Activated CD4-positive, alpha-beta memory T cell treated with anti-CD3 and anti-CD28 coated beads for 36 hours (primary cell): ENCODE results near the gene DOC2A. TPM values are rescaled to one million over a fixed set of nuclear protein-coding genes. Genes with fewer than 3 reads are reported as not detected.

Source experiments
- CTCF ChIA-PET: fragments of 350-600 bp; sonication (Branson Sonifier 250); formaldehyde crosslinking; loops from one replicate; lab custom pipeline; 2021; ENCODE audit warnings: antibody characterized with exemption, inconsistent platforms; lab: Charles Lee
- POLR2A ChIA-PET: fragments of 350-600 bp; sonication (Branson Sonifier 250); formaldehyde crosslinking; loops from one replicate; lab custom pipeline; 2021; ENCODE audit warnings: antibody characterized with exemption; lab: Charles Lee
- DNase-seq: peaks from one replicate; pipeline ENCODE4 v3.0.0-alpha.2; 2020
- H3K27ac Mint-ChIP-seq: one replicate; pipeline ENCODE4 v1.8.0; 2021; ENCODE audit warnings: mixed read lengths
- H3K27me3 Mint-ChIP-seq: one replicate; pipeline ENCODE4 v1.8.0; 2021; ENCODE audit warnings: mixed read lengths
- H3K36me3 Mint-ChIP-seq: one replicate; pipeline ENCODE4 v1.8.0; 2021; ENCODE audit warnings: mixed read lengths
- H3K4me1 Mint-ChIP-seq: one replicate; pipeline ENCODE4 v1.8.0; 2021; ENCODE audit warnings: low read depth, mixed read lengths
- H3K4me3 Mint-ChIP-seq: one replicate; pipeline ENCODE4 v1.8.0; 2021; ENCODE audit warnings: mild to moderate bottlenecking, mixed read lengths
- H3K9me3 Mint-ChIP-seq: one replicate; pipeline ENCODE4 v1.8.0; 2021; ENCODE audit warnings: mixed read lengths
- intact Hi-C: fragments of 100-400 bp; cut with micrococcal nuclease; formaldehyde crosslinking; loops from one replicate; pipeline ENCODE4 v1.15.1; 2023
- total RNA-seq, 2 experiments: library from RNA; stranded (reverse); gene quantifications; one replicate each; pipeline ENCODE4 v1.2.3, GENCODE V29; 2021

DOC2A gene
- under 1 TPM; 0.33 to 0.34 TPM for total RNA-seq

DNA sequence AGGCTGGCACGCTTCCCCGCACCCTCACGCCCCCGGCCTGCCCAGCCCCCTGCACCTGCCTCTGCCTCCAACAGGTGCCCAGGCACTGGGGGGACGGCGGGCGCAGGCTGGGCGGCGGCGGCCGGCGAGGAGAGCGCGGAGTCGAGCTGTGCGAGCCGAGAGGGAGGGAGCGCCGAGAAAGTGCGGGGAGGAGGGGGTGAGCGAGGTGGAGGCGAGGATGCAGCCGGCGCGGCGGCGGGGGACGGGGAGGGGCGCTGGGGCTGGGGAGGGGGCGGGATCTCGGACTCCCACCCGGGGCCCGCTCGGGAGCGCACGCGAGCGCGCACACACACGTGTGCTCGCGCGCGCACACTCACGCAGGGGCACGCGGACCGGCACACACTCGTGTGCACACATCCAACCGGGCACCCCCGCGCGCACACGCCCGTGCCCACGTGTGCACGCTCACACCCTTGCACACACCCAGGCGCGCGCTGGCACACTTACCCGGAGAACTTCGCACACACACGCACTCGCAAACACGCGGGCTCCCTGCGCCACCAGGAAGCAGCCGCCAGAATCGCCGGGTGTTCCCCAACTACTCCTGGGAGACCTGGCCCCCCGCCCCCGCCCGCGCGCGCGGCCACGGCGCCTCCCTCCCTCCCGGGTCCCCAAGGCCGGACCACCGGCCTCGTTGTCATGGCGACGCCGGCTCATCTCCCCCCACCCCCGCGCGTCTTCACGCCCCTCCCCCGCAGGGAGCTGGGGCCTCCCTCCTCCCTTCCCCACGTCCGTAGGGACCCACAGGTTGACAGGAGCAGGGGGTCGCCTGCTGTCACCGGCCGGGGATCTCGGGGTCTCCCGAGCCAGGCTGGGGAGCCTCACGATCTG lies at the start of gene DOC2A:
Gene DOC2A, minus strand, starts transcription at position 184 of the 870 bp plus-strand sequence. CDS start 805 bp downstream, outside the sequence.
- ChIA-PET POLR2A (no interaction called here), CTCF (interaction anchor here (1.6 kb wide), 1 partner anchor 163 kb away, joined by 5 read pairs; no protein-coding TSS in a partner anchor)
- DNase-seq, result peak; percentile 52
- peak within 1 kb of the TSS; percentile 66 for H3K4me3 Mint-ChIP-seq
- intact Hi-C loops, result no loop called here
- no peaks in the 10 kb centered on the region for H3K36me3 Mint-ChIP-seq
- H3K27me3 Mint-ChIP-seq, result peaks cover 22% of the 10 kb centered on the region
- no peaks in the 10 kb centered on the region for H3K9me3 Mint-ChIP-seq
- no peak within 1 kb of the TSS for H3K27ac Mint-ChIP-seq
- H3K4me1 Mint-ChIP-seq, result peaks cover 12% of the 10 kb centered on the region

DNA sequence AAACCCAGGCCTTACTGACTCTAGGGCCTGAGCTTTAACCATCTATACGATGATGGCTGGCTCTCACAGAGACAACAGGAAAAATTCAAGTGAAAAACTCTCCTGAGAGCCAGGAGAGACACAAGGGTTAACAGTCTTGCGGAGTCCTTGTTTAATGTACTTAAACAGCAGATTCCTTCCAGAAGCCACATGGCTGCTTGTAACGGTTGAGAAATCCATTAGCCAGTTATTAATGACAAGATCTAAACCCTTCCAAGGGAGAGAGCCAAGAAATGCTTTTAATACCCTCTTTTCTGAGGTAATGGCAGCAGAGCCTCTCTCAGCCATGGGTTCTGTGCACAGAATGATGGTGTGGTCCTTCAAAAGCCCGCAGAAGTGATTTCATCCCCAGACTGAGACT lies 49.5 kb upstream of the DOC2A start:
- Mint-ChIP-seq H3K4me1 (peaks cover 11% of the 10 kb centered on the region), H3K36me3 (peaks cover 6% of the 10 kb centered on the region), H3K4me3 (no peak overlapping the region), H3K27ac (no peak overlapping the region), H3K27me3 (no peaks in the 10 kb centered on the region), H3K9me3 (no peaks in the 10 kb centered on the region)
- CTCF ChIA-PET, result no interaction called here
- DNase-seq, result no peak
- POLR2A ChIA-PET, result no interaction called here
- intact Hi-C loops, result loop anchor here (10.0 kb wide), 1 partner anchor 594 kb away; the partner anchor contains the start of genes FBRS and PRR14

DNA sequence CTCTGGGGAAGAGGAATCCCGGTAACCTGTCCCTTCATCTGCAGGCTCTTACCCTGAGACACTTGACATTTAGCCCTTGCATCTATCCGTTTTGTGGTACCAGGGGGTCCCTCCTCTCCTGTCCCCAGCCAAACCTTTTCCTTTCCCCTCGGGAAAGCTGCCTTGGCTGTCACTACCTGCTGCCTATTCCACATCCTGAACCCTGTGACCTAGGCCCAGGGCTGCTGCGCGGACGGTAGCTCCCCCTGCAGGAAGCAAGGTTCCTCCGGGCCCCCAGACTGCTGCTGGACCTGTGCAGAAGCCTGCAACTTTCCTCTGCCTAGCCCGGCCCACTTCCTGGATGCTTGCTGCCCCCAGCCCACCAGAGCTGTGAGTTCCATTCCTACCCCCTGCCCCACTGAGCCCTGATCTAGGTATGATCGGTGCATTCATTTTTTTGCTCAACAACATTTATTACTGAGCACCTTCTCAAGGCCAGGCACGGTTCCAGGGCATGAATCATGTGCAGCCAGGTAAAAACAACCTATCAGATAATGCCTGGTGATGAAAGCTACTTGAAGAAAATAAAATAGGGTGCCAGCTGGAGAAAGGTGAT lies 44.2 kb upstream of the DOC2A start:
- H3K4me3 Mint-ChIP-seq, result peak overlapping the region; percentile 42
- peak overlapping the region; percentile 79 for H3K27ac Mint-ChIP-seq
- H3K4me1 Mint-ChIP-seq, result peaks cover 28% of the 10 kb centered on the region
- POLR2A ChIA-PET, result interaction anchor here (0.6 to 5.0 kb wide), 7 partner anchors 10 to 247 kb away, joined by 3 to 48 read pairs (median 4); partner anchors contain the start of genes ALDOA, HIRIP3, INO80E and TBX6
- H3K36me3 Mint-ChIP-seq, result no peaks in the 10 kb centered on the region
- CTCF ChIA-PET, result interaction anchor here (0.6 to 3.3 kb wide), 21 partner anchors 10 to 392 kb away, joined by 3 to 33 read pairs (median 5); partner anchors contain the start of genes ALDOA, C16orf92, CDIPT and PPP4C
- H3K9me3 Mint-ChIP-seq, result no peaks in the 10 kb centered on the region
- peak; percentile 76 for DNase-seq
- intact Hi-C loops, result loop anchor here (5.0 kb wide), 1 partner anchor 37 kb away; the partner anchor contains the start of gene TBX6
- H3K27me3 Mint-ChIP-seq, result no peaks in the 10 kb centered on the region

DNA sequence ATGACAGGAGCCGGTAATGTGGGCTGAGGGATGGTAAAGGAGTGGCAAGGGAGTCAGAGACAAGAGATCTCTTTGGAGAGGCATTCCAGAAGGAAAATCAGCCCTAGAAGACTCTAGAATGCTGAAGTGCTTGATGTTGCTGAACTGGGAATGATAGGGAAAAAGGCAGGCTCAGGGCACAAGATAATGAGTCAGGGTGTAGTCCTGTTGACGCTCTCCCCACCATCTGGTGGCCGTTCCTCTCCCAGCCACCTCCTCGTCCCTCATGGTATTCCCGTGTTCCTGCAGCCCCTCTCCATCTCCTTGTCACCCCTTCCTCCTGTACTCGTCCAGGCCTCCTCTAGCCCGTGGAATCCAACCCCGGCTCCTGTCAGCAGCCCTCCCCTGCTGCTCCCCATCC lies 43.6 kb upstream of the DOC2A start:
- intact Hi-C loops, result loop anchor here (5.0 kb wide), 1 partner anchor 38 kb away; the partner anchor contains the start of gene TBX6
- no peaks in the 10 kb centered on the region for H3K9me3 Mint-ChIP-seq
- H3K27me3 Mint-ChIP-seq, result no peaks in the 10 kb centered on the region
- no peak overlapping the region for H3K27ac Mint-ChIP-seq
- no peaks in the 10 kb centered on the region for H3K36me3 Mint-ChIP-seq
- no peak for DNase-seq
- POLR2A ChIA-PET, result interaction anchor here (1.3 to 5.0 kb wide), 3 partner anchors 11 to 246 kb away, joined by 3 to 48 read pairs (median 5); partner anchors contain the start of gene ALDOA
- peaks cover 28% of the 10 kb centered on the region for H3K4me1 Mint-ChIP-seq
- CTCF ChIA-PET, result interaction anchor here (0.6 to 3.3 kb wide), 11 partner anchors 9 to 355 kb away, joined by 3 to 33 read pairs (median 8); partner anchors contain the start of genes ALDOA, TBX6 and TLCD3B
- peak overlapping the region; percentile 42 for H3K4me3 Mint-ChIP-seq

DNA sequence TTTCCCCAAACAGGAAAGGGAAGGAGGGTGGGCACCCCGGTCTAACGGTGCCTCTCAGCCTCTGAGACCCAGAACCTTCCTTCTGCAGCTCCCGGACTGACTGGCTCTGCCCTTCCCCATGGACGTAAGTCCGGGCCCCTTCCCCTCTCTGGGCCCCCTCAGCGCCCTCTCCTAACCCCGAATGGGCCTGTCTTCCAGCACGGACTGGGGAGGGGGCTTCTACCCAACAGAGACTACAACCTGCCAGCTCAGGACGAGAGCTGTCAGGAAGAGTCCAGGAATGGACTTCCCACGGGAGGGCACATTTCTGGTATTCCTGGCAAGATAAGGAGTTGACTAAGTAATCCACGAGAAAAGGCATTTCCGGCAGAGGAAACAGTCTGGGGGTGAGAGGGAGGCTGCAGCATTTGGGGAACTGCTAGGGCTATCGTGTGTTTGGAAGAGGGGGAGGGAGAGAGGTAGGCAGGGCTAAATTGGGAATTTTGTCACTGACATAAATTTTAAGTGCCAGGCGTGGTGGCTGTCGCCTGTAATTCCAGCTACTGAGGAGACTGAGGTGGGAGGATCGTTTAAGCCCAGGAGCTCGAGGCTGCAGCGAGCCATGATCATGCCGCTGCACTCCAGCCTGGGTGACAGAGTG lies 42.7 kb upstream of the DOC2A start:
- Mint-ChIP-seq H3K4me3 (peak overlapping the region; percentile 86), H3K9me3 (no peaks in the 10 kb centered on the region), H3K36me3 (no peaks in the 10 kb centered on the region), H3K27ac (no peak overlapping the region), H3K4me1 (peaks cover 28% of the 10 kb centered on the region), H3K27me3 (no peaks in the 10 kb centered on the region)
- ChIA-PET CTCF (interaction anchor here (0.9 to 3.3 kb wide), 8 partner anchors 10 to 233 kb away, joined by 3 to 25 read pairs (median 8); partner anchors contain the start of genes ALDOA, MVP, TBX6 and TLCD3B), POLR2A (interaction anchor here (1.0 to 5.0 kb wide), 4 partner anchors 11 to 236 kb away, joined by 3 to 48 read pairs (median 3); partner anchors contain the start of gene ALDOA)
- DNase-seq, result no peak
- intact Hi-C loops, result loop anchor here (1.0 to 5.0 kb wide), 2 partner anchors 12 to 39 kb away; partner anchors contain the start of genes ALDOA and TBX6

DNA sequence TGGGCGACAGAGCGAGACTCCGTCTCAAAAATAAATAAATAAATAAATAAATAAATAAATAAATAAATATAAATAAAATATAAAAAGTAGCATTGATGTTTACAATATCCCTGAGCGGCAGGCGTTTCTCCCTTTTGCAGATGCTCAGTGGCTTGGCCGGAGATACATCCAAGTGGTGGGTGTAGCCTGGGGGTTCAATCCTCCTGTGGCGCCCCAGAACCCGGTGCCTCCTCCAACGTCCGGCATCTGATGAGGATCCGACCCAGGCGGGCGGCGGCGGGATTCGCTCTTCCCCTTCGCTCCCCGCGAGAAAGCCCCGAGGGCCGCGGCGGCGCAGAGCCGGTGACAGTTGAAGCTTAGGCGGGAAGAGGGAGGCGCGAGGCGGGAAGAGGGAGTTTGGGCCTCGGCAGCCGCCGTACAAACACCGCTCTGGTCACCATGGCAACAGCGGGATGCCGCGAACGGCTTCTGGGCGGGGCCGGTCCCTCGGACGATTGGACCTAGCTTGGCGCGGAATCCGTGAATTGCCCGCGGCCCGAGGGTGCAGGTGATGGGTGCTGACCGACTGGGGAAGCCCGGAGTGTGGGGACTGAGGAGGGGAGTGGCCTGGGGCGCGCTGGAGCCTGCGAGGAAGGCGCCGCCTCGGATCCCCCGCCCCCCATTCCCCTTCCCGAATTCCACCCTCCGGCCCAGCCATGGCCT lies 42.0 kb upstream of the DOC2A start:
- no peaks in the 10 kb centered on the region for H3K36me3 Mint-ChIP-seq
- H3K27ac Mint-ChIP-seq, result peak overlapping the region; percentile 49
- no peaks in the 10 kb centered on the region for H3K9me3 Mint-ChIP-seq
- peak; percentile 95 for DNase-seq
- CTCF ChIA-PET, result interaction anchor here (0.9 to 2.1 kb wide), 7 partner anchors 10 to 233 kb away, joined by 3 to 13 read pairs (median 5); partner anchors contain the start of genes ALDOA, MVP, TBX6 and TLCD3B
- H3K27me3 Mint-ChIP-seq, result no peaks in the 10 kb centered on the region
- POLR2A ChIA-PET, result interaction anchor here (1.0 to 5.0 kb wide), 3 partner anchors 12 to 236 kb away, joined by 3 to 48 read pairs (median 3); partner anchors contain the start of gene ALDOA
- peaks cover 28% of the 10 kb centered on the region for H3K4me1 Mint-ChIP-seq
- intact Hi-C loops, result loop anchor here (1.0 to 5.0 kb wide), 2 partner anchors 12 to 39 kb away; partner anchors contain the start of genes ALDOA and TBX6
- peak overlapping the region; percentile 86 for H3K4me3 Mint-ChIP-seq

DNA sequence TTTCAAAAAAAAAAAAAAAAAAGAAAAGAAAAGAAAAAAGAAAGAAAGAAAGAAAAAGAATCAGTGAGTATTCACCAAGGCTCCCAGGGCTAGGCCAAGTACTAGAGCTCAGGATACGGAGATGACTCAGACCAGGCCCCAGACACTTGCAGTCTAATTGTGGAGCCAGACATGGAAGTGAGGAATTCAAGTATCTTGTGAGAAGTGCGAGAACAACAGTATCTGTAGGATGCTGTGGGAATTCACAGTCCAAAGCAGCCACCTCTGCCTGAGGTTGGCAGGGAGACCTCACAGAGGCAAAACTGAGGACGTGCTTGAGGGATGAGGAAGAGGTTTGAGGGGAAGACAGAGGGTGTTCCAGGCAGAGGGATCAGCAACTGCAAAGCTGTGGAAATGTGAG lies 40.7 kb upstream of the DOC2A start:
- no peak for DNase-seq
- intact Hi-C loops, result loop anchor here (5.0 kb wide), 1 partner anchor 41 kb away; the partner anchor contains the start of gene TBX6
- H3K9me3 Mint-ChIP-seq, result no peaks in the 10 kb centered on the region
- H3K36me3 Mint-ChIP-seq, result no peaks in the 10 kb centered on the region
- POLR2A ChIA-PET, result no interaction called here
- peaks cover 28% of the 10 kb centered on the region for H3K4me1 Mint-ChIP-seq
- CTCF ChIA-PET, result interaction anchor here (0.9 to 2.1 kb wide), 3 partner anchors 14 to 40 kb away, joined by 3 to 8 read pairs (median 3); partner anchors contain the start of genes ALDOA and TBX6
- peak overlapping the region; percentile 75 for H3K4me3 Mint-ChIP-seq
- no peaks in the 10 kb centered on the region for H3K27me3 Mint-ChIP-seq
- no peak overlapping the region for H3K27ac Mint-ChIP-seq

DNA sequence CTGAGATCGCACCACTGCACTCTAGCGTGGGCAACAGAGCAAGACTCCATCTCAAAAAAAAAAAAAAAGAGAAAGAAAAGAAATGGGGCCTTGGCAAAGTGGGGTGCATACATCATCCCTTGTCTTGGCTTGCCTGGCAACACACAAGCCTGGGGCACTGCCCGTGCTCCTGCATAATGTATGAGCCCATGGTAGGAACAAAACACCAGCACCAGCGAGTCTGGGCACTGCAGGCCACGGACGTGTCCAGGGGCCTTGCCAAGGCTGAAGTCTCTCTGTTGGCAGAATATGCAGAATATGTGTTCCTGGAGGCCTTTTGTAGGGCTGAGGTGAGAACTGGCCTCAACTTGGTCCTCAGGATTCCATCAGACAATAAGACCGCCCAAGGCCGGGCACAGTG lies 39.0 kb upstream of the DOC2A start:
- intact Hi-C loops, result loop anchor here (5.0 kb wide), 1 partner anchor 42 kb away; the partner anchor contains the start of gene TBX6
- no peaks in the 10 kb centered on the region for H3K27me3 Mint-ChIP-seq
- H3K4me3 Mint-ChIP-seq, result no peak overlapping the region
- no peaks in the 10 kb centered on the region for H3K9me3 Mint-ChIP-seq
- ChIA-PET POLR2A (interaction anchor here (1.6 kb wide), 1 partner anchor 15 kb away, joined by 4 read pairs; no protein-coding TSS in a partner anchor), CTCF (no interaction called here)
- H3K36me3 Mint-ChIP-seq, result no peaks in the 10 kb centered on the region
- H3K4me1 Mint-ChIP-seq, result peaks cover 28% of the 10 kb centered on the region
- no peak for DNase-seq
- no peak overlapping the region for H3K27ac Mint-ChIP-seq

DNA sequence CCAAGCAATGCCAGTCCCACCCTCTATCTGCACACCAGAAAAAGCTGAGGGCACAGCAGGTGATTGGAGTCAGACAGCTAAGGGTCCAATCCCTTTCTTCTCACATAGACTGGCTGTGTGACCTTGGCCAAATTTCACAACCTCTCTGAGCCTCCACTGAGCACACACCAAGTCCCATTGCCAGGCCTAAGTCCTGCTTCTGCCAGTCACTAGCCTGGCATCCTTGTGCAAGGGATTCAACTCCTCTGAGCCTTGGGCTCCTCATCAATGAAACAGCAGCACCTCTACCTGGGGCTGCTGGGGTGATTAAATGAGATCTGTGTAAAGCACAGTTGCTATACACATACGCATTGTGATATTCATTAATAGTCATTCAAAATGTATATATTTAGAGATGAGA lies 35.8 kb upstream of the DOC2A start:
- intact Hi-C loops, result no loop called here
- CTCF ChIA-PET, result interaction anchor here (1.2 kb wide), 1 partner anchor 14 kb away, joined by 3 read pairs; no protein-coding TSS in a partner anchor
- peaks cover 14% of the 10 kb centered on the region for H3K4me1 Mint-ChIP-seq
- no peak overlapping the region for H3K27ac Mint-ChIP-seq
- no peaks in the 10 kb centered on the region for H3K9me3 Mint-ChIP-seq
- POLR2A ChIA-PET, result no interaction called here
- H3K27me3 Mint-ChIP-seq, result no peaks in the 10 kb centered on the region
- H3K4me3 Mint-ChIP-seq, result no peak overlapping the region
- no peak for DNase-seq
- no peaks in the 10 kb centered on the region for H3K36me3 Mint-ChIP-seq

DNA sequence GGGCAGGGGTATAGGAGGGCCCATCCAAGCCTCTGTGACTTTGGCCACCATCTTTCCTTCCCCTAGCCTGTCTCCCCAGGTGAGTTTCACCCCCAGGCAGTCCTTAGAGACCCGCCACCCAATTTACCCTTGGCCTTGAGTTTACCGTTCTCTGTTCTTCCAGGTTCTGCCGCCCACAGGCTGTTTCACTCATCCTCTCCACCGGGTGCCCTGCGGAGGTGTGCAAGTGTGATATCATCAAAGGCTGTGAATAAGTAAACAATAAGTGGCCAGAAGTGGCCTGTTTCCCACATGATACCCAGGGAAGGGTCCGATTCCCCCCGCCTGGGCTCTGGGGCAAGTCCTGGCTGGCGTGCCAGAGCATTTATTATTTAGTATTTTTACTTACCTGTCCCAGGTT lies 35.4 kb upstream of the DOC2A start:
- H3K27me3 Mint-ChIP-seq, result no peaks in the 10 kb centered on the region
- peak; percentile 49 for DNase-seq
- H3K27ac Mint-ChIP-seq, result no peak overlapping the region
- intact Hi-C loops, result no loop called here
- no peak overlapping the region for H3K4me3 Mint-ChIP-seq
- H3K9me3 Mint-ChIP-seq, result no peaks in the 10 kb centered on the region
- POLR2A ChIA-PET, result no interaction called here
- CTCF ChIA-PET, result interaction anchor here (1.2 kb wide), 1 partner anchor 14 kb away, joined by 3 read pairs; no protein-coding TSS in a partner anchor
- no peaks in the 10 kb centered on the region for H3K36me3 Mint-ChIP-seq
- peaks cover 12% of the 10 kb centered on the region for H3K4me1 Mint-ChIP-seq
